Immature natural killer cell (primary cell): ENCODE measurements around the gene SF1. TPM values are rescaled to one million over a fixed set of nuclear protein-coding genes. Genes with fewer than 3 reads are reported as not detected.

ENCODE experiments used
- DNase-seq, 3 donors: peaks; one replicate each; pipeline ENCODE4 v3.0.0; 2022; ENCODE audit warnings: mixed read lengths in 1 of 3
- H3K27ac Mint-ChIP-seq, 6 donors: one replicate each; pipeline ENCODE4 v1.8.0; 2020; ENCODE audit warnings: mixed read lengths in 6 of 6, mild to moderate bottlenecking in 5 of 6, inconsistent platforms in 4 of 6, moderate library complexity in 3 of 6
- H3K27me3 Mint-ChIP-seq, 3 donors: one replicate each; pipeline ENCODE4 v1.8.0; 2020 to 2021; ENCODE audit warnings: low read depth in 3 of 3, mild to moderate bottlenecking in 3 of 3, mixed read lengths in 3 of 3, moderate library complexity in 3 of 3, inconsistent platforms in 1 of 3
- H3K36me3 Mint-ChIP-seq, 3 donors: one replicate each; pipeline ENCODE4 v1.8.0; 2020; ENCODE audit warnings: mixed read lengths in 3 of 3, inconsistent platforms in 2 of 3, mild to moderate bottlenecking in 2 of 3
- H3K4me1 Mint-ChIP-seq, 2 donors: one replicate each; pipeline ENCODE4 v1.8.0; 2020; ENCODE audit warnings: inconsistent platforms in 2 of 2, mild to moderate bottlenecking in 2 of 2, mixed read lengths in 2 of 2, moderate library complexity in 1 of 2
- H3K4me3 Mint-ChIP-seq, 5 donors: one replicate each; pipeline ENCODE4 v1.8.0; 2020; ENCODE audit warnings: mild to moderate bottlenecking in 5 of 5, mixed read lengths in 5 of 5, inconsistent platforms in 3 of 5, moderate library complexity in 3 of 5
- H3K9me3 Mint-ChIP-seq, 6 donors: one replicate each; pipeline ENCODE4 v1.8.0; 2020; ENCODE audit warnings: mild to moderate bottlenecking in 6 of 6, mixed read lengths in 6 of 6, inconsistent platforms in 4 of 6, moderate library complexity in 3 of 6
- polyA plus RNA-seq, 3 donors: library from polyadenylated mRNA; unstranded; fragments of 300-500 nt; fragmentation: Illumina TruSeq; gene quantifications; one replicate each; pipeline ENCODE4 v1.2.3, GENCODE V29; 2021

SF1 gene
- polyA plus RNA-seq, 3 donors from 2014 or later = 51.1 to 142 (median 56.3) TPM

- peaks cover 73 to 93% of the 10 kb centered on the region in 2 donors for H3K4me1 Mint-ChIP-seq
- DNase-seq = no peak
- peak overlapping the region in 5 of 6 donors; percentile 80 to 94 (median 88) for H3K27ac Mint-ChIP-seq
- no peaks in the 10 kb centered on the region for H3K9me3 Mint-ChIP-seq
- H3K4me3 Mint-ChIP-seq = peak overlapping the region in 4 of 5 donors; percentile 63 to 80 (median 71)
- peaks cover 23 to 63% (median 43%) of the 10 kb centered on the region in 3 donors for H3K27me3 Mint-ChIP-seq
- peaks cover 46 to 67% (median 53%) of the 10 kb centered on the region in 3 donors for H3K36me3 Mint-ChIP-seq
Measured at GRCh38 chr11:64766881-64767280, 11.5 kb downstream of the SF1 start.

- Mint-ChIP-seq H3K9me3 (no peaks in the 10 kb centered on the region), H3K4me3 (peak overlapping the region; percentile 74 to 88 (median 85)), H3K27me3 (peaks cover 26 to 66% (median 44%) of the 10 kb centered on the region in 3 donors), H3K36me3 (peaks cover 45 to 58% (median 45%) of the 10 kb centered on the region in 3 donors), H3K27ac (peak overlapping the region; percentile 85 to 96 (median 92)), H3K4me1 (peaks cover 77 to 93% of the 10 kb centered on the region in 2 donors)
- DNase-seq = peak; percentile 50 to 56 (median 53)
Measured at GRCh38 chr11:64765851-64766665, 12.3 kb downstream of the SF1 start.

- peak overlapping the region; percentile 74 to 88 (median 85) for H3K4me3 Mint-ChIP-seq
- peaks cover 28 to 64% (median 49%) of the 10 kb centered on the region in 3 donors for H3K27me3 Mint-ChIP-seq
- no peaks in the 10 kb centered on the region for H3K9me3 Mint-ChIP-seq
- peaks cover 38 to 51% (median 39%) of the 10 kb centered on the region in 3 donors for H3K36me3 Mint-ChIP-seq
- DNase-seq = peak in 2 of 3 donors; percentile 26 to 30
- peaks cover 82 to 93% of the 10 kb centered on the region in 2 donors for H3K4me1 Mint-ChIP-seq
- H3K27ac Mint-ChIP-seq = peak overlapping the region; percentile 90 to 96 (median 92)
Measured at GRCh38 chr11:64765291-64765850, 13.0 kb downstream of the SF1 start.

GRCh38 chr11:64764753-64765152 is 13.6 kb downstream of the SF1 start:
- Mint-ChIP-seq H3K27me3 (peaks cover 28 to 64% (median 49%) of the 10 kb centered on the region in 3 donors), H3K4me1 (peaks cover 88 to 97% of the 10 kb centered on the region in 2 donors), H3K4me3 (peak overlapping the region; percentile 74 to 88 (median 85)), H3K9me3 (no peaks in the 10 kb centered on the region), H3K36me3 (peaks cover 34 to 47% (median 37%) of the 10 kb centered on the region in 3 donors), H3K27ac (peak overlapping the region; percentile 90 to 96 (median 92))
- no peak for DNase-seq

- Mint-ChIP-seq H3K9me3 (no peaks in the 10 kb centered on the region), H3K27ac (peak overlapping the region; percentile 90 to 96 (median 92)), H3K36me3 (peaks cover 27 to 41% (median 32%) of the 10 kb centered on the region in 3 donors), H3K27me3 (peaks cover 28 to 58% (median 49%) of the 10 kb centered on the region in 3 donors), H3K4me1 (peaks cover 90 to 97% of the 10 kb centered on the region in 2 donors), H3K4me3 (peak overlapping the region; percentile 74 to 88 (median 85))
- peak; percentile 85 to 87 (median 86) for DNase-seq
Measured at GRCh38 chr11:64764040-64764611, 14.2 kb downstream of the SF1 start.

GRCh38 chr11:64763526-64764039 is 14.8 kb downstream of the SF1 start:
- H3K27me3 Mint-ChIP-seq = peaks cover 28 to 53% (median 46%) of the 10 kb centered on the region in 3 donors
- H3K9me3 Mint-ChIP-seq = no peaks in the 10 kb centered on the region
- peaks cover 25 to 36% (median 31%) of the 10 kb centered on the region in 3 donors for H3K36me3 Mint-ChIP-seq
- H3K4me3 Mint-ChIP-seq = peak overlapping the region; percentile 74 to 88 (median 85)
- peak in 2 of 3 donors; percentile 30 to 35 for DNase-seq
- peak overlapping the region; percentile 90 to 96 (median 92) for H3K27ac Mint-ChIP-seq
- peaks cover 94 to 97% of the 10 kb centered on the region in 2 donors for H3K4me1 Mint-ChIP-seq

GRCh38 chr11:64762674-64763525 is 15.4 kb downstream of the SF1 start:
- Mint-ChIP-seq H3K4me3 (peak overlapping the region; percentile 74 to 88 (median 85)), H3K9me3 (no peaks in the 10 kb centered on the region), H3K36me3 (peaks cover 21 to 29% (median 28%) of the 10 kb centered on the region in 3 donors), H3K4me1 (peaks cover 91 to 95% of the 10 kb centered on the region in 2 donors), H3K27ac (peak overlapping the region; percentile 90 to 96 (median 92)), H3K27me3 (peaks cover 28 to 47% (median 42%) of the 10 kb centered on the region in 3 donors)
- DNase-seq = peak in 2 of 3 donors; percentile 31 to 36

GRCh38 chr11:64762277-64762673 is 16.1 kb downstream of the SF1 start:
- H3K27me3 Mint-ChIP-seq = peaks cover 23 to 42% (median 36%) of the 10 kb centered on the region in 3 donors

GRCh38 chr11:64760759-64761420 is 17.5 kb downstream of the SF1 start:
- H3K27me3 Mint-ChIP-seq = peaks cover 15 to 33% (median 29%) of the 10 kb centered on the region in 3 donors
- H3K9me3 Mint-ChIP-seq = no peaks in the 10 kb centered on the region
- peaks cover 16 to 20% (median 20%) of the 10 kb centered on the region in 3 donors for H3K36me3 Mint-ChIP-seq
- peaks cover 80 to 82% of the 10 kb centered on the region in 2 donors for H3K4me1 Mint-ChIP-seq
- peak in 1 of 3 donors; percentile 32 for DNase-seq
- H3K4me3 Mint-ChIP-seq = peak overlapping the region; percentile 63 to 88 (median 84)
- H3K27ac Mint-ChIP-seq = peak overlapping the region; percentile 90 to 94 (median 91)

More at GRCh38 chr11:64762277-64762673, 16.1 kb downstream of the SF1 start:
- H3K27ac Mint-ChIP-seq = peak overlapping the region; percentile 90 to 96 (median 92)
- peak in 2 of 3 donors; percentile 47 to 51 for DNase-seq
- H3K4me3 Mint-ChIP-seq = peak overlapping the region; percentile 74 to 88 (median 85)
- H3K36me3 Mint-ChIP-seq = peaks cover 16 to 24% (median 24%) of the 10 kb centered on the region in 3 donors
- no peaks in the 10 kb centered on the region for H3K9me3 Mint-ChIP-seq
- peaks cover 90 to 92% of the 10 kb centered on the region in 2 donors for H3K4me1 Mint-ChIP-seq

GRCh38 chr11:64759722-64760719 is 18.3 kb downstream of the SF1 start, which contains the start of gene PYGM:
TSS of gene PYGM (minus strand) at chr11:64759974. CDS start at chr11:64759898, 76 bp downstream.
- Mint-ChIP-seq H3K36me3 (peaks cover 10 to 15% (median 13%) of the 10 kb centered on the region in 3 donors), H3K9me3 (no peaks in the 10 kb centered on the region), H3K27ac (peak within 1 kb of the TSS; percentile 90 to 94 (median 91)), H3K4me3 (peak within 1 kb of the TSS; percentile 63 to 88 (median 84)), H3K4me1 (peaks cover 73 to 75% of the 10 kb centered on the region in 2 donors), H3K27me3 (peaks cover 14 to 30% (median 24%) of the 10 kb centered on the region in 3 donors)
- DNase-seq = no peak
